LoVo (cell line): ENCODE measurements around the gene MAP1B.

ENCODE experiments used
- DNase-seq: peaks from one replicate; pipeline ENCODE4 v3.0.0-alpha.2; 2016; ENCODE audit warnings: low spot score

MAP1B gene

DNA sequence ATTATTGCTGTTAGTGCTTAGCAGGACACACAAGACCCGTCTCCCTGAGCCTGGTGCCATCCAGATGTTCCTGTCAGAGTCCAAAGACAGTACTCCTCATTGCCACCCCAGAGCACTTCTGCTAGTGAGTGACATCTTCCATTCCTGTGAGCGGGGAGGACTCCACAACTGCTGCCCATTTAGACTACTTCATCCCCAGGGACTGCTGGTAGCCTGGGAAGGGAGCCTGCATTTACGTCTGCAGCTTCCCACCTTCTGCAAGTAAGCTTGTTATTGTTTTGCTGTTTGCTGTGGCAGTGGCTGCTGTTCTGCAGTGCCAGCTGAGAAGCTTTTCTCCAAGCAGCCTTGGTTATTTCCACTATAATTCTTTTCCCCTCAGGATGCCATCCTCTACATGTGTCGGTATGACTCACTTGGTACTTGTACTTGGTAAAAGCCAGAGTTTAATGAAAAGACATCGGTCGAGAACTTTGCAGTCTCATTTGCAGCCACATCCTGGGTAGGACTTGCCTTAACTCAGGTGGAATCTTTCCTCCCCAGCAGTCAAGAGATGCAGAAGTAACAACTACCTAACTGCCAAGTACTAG is 10.6 kb upstream of the MAP1B start:
- no peak for DNase-seq

DNA sequence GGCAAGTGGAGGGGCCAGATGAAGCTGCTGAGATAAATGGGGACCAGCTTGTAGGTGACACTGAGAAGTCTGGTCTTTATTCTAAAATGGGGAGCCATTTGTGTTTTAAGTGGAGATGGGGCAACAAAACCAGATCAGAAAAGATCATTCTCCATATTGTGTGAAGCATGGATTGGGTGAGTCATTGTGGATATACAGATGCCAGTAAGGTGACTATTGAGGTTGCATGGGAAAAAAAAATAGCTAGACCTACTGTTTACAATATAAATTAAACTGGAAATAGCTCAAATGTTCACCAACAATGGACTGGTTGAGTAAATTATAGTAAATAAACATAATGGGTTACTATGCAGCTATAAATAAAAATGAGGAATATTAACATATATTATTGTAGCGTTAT is 5.4 kb upstream of the MAP1B start:
- DNase-seq: no peak

GRCh38 chr5:72106817-72107130 is 501 bp upstream of the MAP1B start:
- DNase-seq: no peak

- no peak for DNase-seq
Observed at GRCh38 chr5:72107901-72108201, 576 bp downstream of the MAP1B start.

DNA sequence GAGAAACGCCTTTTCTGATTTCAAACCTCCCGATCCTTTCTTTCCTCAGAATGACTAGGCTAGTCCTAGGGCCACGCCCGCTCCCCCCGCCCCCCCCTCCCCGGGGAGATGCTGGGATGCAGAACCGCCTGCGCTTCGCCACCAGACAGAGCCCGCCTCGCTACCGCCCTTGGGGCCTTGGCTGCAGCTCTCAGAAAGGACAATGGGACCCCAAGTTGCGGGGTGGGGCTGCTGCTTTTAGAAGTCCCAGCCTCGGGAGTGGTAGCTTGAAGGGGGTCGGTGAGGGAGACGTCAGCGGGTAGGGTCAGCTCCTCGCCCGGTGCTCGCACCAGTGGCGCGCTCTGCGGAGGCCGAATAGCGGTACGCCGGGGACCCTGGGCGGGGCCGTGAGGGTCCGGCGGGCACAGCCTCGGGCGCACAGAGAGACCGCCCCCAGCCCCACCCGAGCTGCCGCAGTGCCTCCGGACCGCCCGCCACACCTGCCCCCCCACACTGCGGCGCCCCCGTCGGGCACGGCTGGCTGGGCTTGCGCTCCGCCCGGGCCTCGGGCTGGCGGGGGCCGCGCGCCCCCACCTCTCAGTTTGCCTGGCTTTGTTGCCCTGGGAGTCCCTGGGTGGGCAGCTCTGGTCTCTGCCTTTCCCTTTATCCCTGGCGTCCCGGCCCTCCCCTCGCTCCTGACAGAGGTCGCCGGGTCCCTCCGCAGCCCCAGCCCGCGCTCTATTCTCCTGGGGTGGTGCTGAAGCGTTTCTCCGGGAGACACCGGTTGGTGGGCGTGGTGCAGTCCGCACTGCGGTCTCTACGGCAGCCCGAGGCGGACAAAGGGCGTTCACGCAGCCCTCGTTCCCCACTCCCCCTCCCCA is 1.2 kb downstream of the MAP1B start:
- peak; percentile 55 for DNase-seq

- DNase-seq: no peak
Observed at GRCh38 chr5:72109062-72109411, 1.8 kb downstream of the MAP1B start.

- no peak for DNase-seq
Observed at GRCh38 chr5:72109625-72110024, 2.4 kb downstream of the MAP1B start.

GRCh38 chr5:72110394-72111013 is 3.2 kb downstream of the MAP1B start:
- no peak for DNase-seq

DNA sequence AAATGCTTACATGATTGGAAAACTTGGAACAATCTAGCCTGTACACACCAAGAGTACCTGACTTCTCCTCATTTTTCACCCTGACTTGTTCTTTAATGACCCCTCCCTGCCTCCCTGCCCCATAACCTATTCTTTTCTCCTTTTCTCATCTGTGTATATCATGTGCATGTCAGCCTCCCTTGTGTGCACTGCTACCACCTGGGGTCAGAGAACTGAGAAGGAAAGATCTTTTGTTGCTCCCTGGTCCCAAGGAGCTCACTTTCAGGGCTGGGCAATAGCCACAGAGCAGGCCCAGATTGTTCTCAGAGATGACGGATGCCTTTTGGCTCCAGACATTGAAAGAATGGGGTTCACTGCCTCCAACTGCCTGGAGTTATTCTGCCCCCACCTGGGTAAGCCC is 5.1 kb downstream of the MAP1B start:
- no peak for DNase-seq

GRCh38 chr5:72114629-72115028 is 7.4 kb downstream of the MAP1B start:
- no peak for DNase-seq

DNA sequence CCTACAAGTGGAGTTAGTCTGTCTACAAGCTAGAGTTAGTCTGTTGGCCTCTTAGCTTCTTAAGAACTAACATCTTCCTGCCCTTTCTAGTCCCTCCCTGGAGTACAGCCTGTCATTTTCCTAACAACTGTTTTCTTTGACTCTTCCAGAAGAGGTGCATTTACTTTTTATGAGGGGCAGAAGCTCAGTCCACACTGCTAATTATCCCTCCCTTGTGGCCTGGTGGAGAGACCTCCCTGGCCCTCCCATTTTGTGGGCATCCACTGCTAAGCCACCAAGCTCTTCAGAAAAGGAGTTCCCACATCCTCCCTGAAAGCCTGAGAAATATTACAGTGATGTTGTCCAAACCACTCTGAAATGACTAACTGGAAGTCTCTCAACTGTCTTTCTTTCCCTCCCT is 8.0 kb downstream of the MAP1B start:
- no peak for DNase-seq

GRCh38 chr5:72117307-72117706 is 10.0 kb downstream of the MAP1B start:
- no peak for DNase-seq

- DNase-seq: no peak
Observed at GRCh38 chr5:72121052-72121779, 13.9 kb downstream of the MAP1B start.

DNA sequence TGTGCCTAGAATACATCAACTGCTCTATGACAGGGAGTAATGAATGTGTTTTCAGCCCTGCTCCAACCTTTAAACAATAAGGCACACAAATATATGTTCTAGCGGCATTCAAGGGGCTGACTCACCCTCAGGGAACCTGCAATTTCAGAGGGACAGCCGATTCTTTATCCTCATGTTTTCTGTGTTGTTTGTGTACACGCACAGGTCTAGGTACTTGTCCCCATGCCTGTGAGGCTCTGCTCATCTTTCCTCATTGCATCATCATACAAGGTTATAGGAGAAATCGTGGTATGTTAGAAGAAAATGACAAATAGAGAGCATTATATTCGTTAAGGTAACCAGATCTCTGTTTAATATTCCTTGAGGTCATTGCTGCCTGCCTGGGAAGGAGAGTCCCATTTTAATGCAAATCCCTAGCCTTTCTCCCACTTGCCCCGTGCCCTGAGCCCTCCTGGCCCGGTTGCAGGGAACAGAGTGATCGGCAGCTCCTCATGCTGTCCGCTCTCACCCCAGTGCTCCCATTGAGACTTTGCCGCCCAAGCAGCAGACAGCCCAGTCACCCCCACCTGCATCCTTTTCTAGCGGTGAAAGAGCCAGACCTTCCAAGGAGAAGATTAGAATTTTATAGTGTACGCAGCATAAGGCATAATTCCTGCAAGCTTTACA is 14.6 kb downstream of the MAP1B start:
- DNase-seq: no peak

DNA sequence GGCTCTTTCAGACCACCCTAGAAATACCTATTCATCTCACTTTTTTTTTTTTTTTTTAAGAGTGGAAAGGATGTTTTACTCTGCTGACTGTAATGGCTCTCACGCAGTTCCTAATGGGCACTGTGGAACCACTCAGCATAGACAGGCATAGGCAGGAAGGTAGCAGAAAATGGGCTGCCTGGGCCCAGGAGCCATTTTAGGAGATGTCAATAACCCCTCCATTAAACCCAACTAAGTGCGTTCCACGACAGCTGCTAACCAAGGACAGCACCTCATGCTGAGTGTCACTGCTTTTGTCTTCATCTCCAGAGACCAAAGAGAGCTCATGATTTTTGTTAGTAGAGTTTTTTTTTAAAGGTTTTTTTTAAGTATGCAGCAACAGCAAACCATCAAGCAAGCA is 15.3 kb downstream of the MAP1B start:
- DNase-seq: no peak

GRCh38 chr5:72123764-72124376 is 16.6 kb downstream of the MAP1B start:
- DNase-seq: no peak

DNA sequence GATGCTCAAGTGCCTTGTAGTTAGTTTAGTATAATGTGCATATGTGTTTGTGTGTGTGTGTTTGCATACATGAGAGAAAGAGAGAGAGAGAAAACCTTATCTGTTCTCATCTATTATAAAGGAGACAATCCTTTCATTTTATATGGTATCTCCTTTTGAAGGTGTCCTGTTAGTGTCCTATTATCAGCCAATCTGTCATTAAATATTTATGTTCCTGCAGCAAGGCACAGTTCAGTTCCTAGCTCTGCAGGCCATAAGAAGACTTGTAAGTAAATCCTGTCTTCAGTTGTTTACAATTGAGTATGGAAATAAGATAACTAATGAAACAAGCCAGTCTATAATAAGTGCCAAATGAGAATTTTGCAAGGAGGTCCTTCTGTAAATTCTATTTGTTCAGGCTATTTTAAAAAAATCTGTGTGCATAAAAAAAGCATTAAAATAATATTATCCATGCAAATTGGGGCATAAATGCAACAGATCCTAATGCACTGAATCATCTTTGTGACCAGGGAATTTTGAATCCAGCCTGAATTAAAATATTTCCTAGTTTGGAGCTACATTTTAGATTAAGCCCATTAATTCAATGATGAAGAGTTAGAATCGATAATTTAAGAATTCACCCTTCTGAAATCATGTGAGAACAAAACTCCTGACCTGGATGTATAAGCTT is 18.1 kb downstream of the MAP1B start:
- no peak for DNase-seq

DNA sequence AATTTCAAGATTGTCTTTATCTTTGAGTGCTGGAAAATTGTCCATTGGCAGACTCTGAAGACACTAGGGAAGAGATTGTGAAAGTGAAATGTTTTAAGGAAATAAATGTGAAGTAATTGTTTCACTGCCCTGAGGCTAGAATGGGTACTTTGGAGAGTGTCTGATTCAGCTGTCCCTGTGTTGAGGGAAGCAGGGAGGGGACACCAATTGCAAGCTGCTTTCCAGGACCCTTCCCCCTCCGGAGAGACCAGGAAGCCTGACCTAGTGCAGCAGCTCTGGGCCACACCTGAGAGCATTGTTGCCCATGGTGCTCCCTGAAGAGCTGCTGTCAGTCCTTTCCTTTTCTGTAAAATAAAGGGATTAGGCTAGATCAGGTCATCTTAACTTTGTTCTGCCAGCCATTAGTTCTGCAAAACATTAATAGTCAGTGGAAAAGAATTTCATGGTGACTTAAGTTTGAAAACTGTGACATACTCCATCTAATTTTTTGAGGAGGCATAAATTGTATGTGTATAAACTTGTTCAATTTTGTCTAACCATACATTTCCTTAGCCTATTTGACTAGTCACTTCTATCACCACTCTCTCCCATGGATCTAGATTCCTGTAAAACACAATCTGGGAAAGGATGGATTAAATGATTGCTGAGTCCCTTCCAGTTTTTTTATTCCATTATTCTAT is 18.8 kb downstream of the MAP1B start:
- no peak for DNase-seq

DNA sequence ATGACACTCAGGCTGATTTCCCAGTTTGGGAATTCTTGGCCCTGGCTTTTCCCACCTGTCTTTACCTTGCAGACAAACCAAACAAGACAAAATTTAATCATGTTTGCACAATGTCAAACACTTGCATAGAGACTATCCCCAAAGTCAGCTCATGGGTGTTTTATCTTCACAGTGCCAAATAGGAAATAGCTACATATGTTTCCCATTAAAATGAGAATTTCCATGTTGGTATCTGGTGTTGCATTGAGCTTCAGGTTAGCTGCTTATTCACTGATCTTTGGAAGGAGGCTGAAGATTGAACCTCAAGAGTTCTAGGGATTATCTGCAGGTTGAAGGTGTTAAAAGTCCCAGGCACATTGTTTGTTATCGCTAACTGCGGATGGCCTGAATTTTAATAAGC is 19.5 kb downstream of the MAP1B start:
- DNase-seq: no peak

DNA sequence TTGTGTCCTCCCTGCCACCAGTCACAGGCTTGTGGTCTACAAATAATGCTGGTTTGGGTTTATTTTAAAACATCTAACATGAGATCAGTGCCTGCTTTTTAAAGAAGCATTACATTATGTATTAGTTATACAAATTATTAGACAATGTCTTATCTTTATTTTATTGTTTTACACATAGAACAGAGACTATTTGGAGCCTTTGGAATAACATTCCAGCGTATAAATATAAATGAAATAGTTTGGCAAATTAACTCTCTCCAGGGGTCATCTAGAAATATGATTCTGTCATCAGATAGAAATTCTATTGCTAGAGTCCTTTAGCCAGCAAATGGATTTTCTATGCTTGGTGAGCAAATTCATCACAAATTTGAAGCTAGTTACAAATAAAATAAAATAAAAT is 22.4 kb downstream of the MAP1B start:
- no peak for DNase-seq

- DNase-seq: no peak
Observed at GRCh38 chr5:72130351-72130761, 23.1 kb downstream of the MAP1B start.
